AG20443 (cell line): ENCODE measurements around the gene SMIM12.

Experiments used
- DNase-seq: peaks from one replicate; pipeline ENCODE4 v3.0.0; 2012; ENCODE audit warnings: low spot score, mixed read lengths

Gene SMIM12

GRCh38 chr1:34859446-34860200, at the start of gene SMIM12:
Gene SMIM12 (minus strand): TSS chr1:34859749. CDS start chr1:34855977, 3,772 bp downstream.
- DNase-seq, result peak; percentile 99

GRCh38 chr1:34908369-34908768, 48.8 kb upstream of the SMIM12 start:
- no peak for DNase-seq

- DNase-seq, result no peak
These were observed 48.0 kb upstream of the SMIM12 start for GRCh38 chr1:34907487-34908090.

GRCh38 chr1:34906756-34907155, 47.2 kb upstream of the SMIM12 start:
- DNase-seq, result no peak

GRCh38 chr1:34906222-34906621, 46.7 kb upstream of the SMIM12 start:
- DNase-seq, result no peak

- DNase-seq, result no peak
These were observed 45.5 kb upstream of the SMIM12 start for GRCh38 chr1:34905098-34905459.

GRCh38 chr1:34904236-34905097, 44.9 kb upstream of the SMIM12 start:
- DNase-seq, result no peak

GRCh38 chr1:34901919-34902318, 42.4 kb upstream of the SMIM12 start:
- DNase-seq, result no peak

GRCh38 chr1:34900775-34901502, 41.4 kb upstream of the SMIM12 start:
- DNase-seq, result no peak

GRCh38 chr1:34899906-34900305, 40.4 kb upstream of the SMIM12 start:
- DNase-seq, result no peak

- no peak for DNase-seq
These were observed 39.9 kb upstream of the SMIM12 start for GRCh38 chr1:34899471-34899870.

- no peak for DNase-seq
These were observed 38.8 kb upstream of the SMIM12 start for GRCh38 chr1:34898330-34898761.

GRCh38 chr1:34896612-34897011, 37.1 kb upstream of the SMIM12 start:
- no peak for DNase-seq

GRCh38 chr1:34889705-34890104, 30.2 kb upstream of the SMIM12 start:
- DNase-seq, result no peak

- no peak for DNase-seq
These were observed 28.0 kb upstream of the SMIM12 start for GRCh38 chr1:34887593-34887992.

GRCh38 chr1:34885405-34886247, 26.1 kb upstream of the SMIM12 start:
- DNase-seq, result peak; percentile 87

- no peak for DNase-seq
These were observed 25.4 kb upstream of the SMIM12 start for GRCh38 chr1:34884961-34885360.

GRCh38 chr1:34884536-34884935, 25.0 kb upstream of the SMIM12 start:
- DNase-seq, result no peak

GRCh38 chr1:34879230-34879629, 19.7 kb upstream of the SMIM12 start:
- DNase-seq, result no peak

GRCh38 chr1:34876406-34876805, 16.9 kb upstream of the SMIM12 start:
- DNase-seq, result no peak

- DNase-seq, result no peak
These were observed 14.9 kb upstream of the SMIM12 start for GRCh38 chr1:34874296-34874952.
